ENCODE results near the gene CASP10.
A peak's percentile ranks its signal among the peaks of the same experiment; 100 is the strongest.
"Not testable (repeated sequence)": the region's sequence is repeated elsewhere in the genome, so short reads cannot be mapped to it uniquely, and the experiment has no call there.

Gene CASP10

DNA sequence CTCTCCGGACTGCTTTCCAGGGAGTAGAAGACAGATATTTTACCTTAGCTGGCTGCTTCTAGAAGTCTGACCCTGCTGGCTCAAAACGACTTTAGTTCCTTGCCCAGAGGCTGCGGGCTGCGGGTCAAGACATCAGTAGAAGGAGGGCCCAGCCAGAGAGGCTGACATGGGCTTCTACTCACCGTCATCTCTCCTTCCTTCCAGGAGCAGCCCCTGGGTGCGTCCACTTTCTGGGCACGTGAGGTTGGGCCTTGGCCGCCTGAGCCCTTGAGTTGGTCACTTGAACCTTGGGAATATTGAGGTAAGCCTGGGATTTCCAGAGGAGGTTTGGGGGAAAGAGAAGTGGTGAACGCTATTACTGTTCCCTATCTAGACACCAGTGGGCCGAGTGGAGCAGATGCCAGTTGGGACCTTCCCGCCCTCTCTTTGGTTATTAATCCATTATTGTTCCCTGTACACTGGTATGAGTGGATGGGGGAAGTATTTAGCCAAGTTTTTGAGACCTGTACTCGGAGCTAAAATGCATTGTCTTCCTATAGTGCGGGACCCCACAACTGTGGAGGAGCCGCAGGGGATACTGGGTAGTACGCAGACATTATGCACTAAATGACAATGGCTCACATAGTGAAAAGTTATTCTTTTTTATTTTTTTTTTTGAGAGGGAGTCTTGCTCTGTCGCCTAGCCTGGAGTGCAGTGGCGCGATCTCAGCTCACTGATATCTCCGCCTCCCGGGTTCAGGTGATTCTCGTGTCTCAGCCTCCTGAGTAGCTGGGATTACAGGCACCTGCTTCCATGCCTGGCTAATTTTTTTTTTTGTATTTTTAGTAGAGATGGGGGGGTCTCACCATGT is 51.1 kb downstream of the CASP10 start:
- ATAC-seq, result peak in 1 of 2 donors; percentile 4

DNA sequence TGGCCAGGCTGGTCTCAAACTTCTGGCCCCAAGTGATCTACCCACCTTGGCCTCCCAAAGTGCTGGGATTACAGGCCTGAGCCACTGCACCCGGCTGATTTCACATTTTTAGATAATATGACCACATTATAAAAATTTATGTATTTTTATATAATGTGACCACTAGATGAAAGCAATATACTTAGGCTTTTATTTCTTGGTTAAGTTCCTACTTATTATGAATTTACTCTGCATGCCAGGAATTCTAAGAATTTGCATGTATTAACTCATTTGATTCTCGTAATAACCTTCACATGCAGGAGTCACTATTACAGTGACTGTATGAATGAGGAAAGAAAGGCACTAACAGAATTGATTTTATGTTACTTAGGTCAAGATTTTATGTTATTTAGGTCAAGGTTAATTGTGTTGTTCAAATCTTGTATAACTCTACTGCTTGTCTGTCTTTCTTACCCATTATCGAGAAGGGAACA is 51.8 kb downstream of the CASP10 start:
- no peak for ATAC-seq

DNA sequence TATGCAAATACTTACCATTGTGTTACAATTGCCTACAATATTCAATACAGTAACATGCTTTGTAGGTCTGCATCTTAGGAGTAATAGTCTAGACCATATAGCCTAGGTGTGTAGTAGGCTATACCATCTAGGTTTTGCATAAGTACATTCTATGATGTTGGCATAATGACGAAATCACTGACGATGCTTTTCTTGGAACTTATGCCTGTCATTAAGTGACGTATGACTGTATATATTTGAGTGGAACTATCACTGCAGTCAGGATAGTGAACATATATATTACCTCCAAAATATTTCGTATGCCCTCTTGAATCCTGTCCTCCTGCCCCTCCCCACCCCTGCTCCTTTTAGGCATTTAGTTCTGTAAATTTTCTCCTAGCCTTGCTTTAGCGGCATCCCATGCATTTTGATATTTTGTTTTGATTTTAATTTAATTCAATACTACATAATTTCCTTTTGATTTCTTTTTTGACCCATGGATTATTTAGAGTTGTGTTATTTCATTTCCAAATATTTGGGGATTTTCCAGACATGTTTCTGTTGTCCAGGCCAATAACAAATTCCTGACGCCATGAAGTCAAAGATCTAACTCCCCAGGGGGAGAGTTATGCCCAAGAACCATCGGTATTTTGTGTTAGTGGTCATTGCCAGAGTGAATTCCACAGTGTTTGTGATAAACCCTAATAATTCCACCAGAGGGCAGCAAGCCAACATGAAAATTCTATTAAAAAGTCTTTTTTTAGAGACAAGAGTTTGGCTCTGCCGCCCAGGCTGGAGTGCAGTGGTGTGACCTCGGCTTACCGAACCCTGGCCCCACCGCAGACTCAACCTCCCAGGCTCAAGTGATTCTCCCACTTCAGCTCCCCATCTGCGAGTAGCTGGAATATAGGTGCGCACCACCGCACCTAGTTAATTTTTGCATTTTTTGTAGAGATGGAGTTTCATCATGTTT is 53.2 kb downstream of the CASP10 start:
- ATAC-seq, result peak; percentile 19 to 24

DNA sequence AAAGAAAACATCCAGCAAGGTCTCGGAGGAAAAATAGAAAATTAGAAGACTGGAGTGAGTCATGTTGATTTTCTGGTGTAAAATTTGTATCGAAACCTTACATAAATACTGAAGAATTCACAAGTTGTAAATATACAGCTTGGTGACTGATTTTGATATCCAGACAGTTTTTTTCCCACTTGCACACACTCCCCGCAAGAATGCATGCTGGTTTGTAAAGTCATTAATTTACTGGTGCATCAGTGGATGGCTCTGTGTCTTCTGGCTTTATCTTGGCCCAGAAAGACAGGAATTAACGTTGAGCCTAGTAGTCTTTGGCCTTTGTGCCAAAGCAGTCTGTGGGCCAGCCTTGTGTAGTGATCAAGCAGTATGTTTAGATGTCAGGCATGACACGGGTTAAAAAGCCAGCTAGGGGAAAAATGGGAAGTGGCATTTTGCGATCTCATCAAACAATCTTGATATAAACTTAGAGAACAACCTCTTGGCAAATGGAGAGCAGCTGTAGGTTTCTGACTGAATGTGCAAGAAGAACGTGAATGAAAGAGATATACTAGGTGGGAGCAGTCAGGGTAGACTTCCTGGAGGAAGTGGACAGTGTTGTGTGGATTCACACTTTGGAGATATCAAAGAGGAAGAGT is 54.7 kb downstream of the CASP10 start:
- no peak for ATAC-seq

DNA sequence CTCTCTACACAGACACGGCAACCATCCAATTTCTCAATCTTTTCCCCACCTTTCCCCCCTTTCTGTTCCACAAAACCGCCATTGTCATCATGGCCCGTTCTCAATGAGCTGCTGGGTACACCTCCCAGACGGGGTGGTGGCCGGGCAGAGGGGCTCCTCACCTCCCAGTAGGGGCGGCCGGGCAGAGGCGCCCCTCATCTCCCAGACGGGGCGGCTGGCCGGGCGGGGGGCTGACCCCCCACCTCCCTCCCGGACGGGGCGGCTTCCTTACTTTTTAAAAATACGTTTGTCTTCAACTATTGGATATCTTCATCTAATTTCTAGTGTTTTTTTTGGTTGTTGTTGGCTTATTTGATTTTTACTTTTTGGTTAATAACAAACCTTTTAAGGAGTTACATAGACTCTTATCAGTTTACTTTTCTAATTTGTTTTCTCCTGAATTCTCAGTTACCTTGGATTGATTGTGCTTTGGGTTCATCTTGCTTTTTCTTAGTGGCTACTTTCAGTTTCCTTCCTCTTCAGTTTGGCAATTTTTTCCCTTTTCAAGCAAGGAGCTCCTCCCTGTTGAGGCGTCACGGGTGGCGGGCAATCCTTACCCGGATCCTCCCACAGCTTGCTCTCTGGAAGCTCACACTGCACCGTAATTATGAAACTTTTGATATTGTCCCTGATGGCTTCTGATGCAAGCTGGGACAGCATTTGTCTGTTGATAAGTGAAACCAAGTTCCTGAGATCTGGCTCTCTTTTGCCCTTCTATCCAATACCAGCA is 56.4 kb downstream of the CASP10 start:
- ATAC-seq, result not testable (repeated sequence)

DNA sequence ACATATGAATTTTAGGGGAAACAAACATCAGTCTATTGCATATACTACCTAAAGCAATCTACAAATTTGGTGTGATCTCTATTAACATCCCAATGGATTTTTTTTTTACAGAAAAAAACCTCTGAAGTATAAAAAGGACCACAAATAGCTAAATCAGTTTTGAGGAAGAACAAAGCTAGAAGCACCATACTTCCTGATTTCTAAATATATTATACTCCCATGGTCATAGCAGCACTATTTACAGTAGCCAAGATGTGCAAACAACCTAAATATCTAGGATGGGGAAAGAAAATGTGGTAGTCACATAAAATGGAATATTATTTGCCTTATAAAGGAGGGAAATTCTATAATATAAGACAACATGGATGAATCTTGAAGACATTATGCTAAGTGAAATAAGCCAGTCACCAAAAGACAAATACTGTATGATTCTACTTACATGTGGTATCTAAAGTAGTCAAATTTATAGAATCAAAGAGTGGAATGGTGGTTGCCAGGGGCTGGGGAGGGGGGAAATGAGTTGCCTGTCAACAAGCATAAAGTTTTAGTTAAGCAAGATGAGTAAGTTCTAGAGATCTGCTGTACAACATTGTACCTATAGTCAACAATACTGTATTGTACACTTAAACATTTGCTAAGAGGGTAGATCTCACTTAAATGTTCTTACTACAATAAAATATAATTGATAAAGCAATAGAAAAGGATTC is 59.8 kb downstream of the CASP10 start:
- peak in 1 of 2 donors; percentile 51 for ATAC-seq

DNA sequence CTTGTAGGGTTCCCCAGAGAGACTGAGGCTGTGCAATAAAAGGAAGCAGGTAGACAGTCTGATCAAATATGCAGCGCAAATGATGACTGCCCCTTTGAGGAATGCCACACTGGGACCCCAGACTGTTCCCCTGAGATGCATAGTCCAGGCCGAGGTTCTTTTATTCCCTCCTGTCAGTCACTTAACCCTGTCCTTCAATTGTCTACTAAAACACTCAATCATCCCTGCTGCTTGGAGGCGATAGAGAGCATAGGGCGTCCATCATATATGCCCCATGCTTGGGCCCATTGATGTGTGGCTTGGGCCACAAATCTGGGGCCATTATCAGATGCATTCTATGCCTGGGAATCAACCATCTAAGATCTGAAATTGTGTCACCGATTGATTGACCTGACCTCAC is 61.9 kb downstream of the CASP10 start:
- ATAC-seq, result no peak

DNA sequence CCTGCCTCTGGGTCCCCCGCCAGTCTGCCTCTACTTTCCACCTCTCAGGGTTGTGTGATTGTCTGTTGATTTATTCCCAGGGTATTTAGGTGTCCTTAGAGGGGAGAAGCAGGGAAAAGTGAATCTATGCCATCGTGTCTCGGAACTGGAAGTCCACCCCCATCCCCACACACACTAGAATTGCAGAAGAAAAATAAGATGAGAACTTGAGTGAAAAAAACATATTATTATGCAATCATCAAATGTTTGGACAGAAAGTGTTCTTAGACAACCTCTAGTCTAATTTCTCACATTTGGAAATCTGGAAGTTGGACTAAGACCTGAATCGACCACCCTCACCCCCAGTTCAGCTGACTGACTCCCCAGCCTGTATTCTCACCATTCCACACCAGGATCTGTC is 63.3 kb downstream of the CASP10 start:
- ATAC-seq, result no peak

DNA sequence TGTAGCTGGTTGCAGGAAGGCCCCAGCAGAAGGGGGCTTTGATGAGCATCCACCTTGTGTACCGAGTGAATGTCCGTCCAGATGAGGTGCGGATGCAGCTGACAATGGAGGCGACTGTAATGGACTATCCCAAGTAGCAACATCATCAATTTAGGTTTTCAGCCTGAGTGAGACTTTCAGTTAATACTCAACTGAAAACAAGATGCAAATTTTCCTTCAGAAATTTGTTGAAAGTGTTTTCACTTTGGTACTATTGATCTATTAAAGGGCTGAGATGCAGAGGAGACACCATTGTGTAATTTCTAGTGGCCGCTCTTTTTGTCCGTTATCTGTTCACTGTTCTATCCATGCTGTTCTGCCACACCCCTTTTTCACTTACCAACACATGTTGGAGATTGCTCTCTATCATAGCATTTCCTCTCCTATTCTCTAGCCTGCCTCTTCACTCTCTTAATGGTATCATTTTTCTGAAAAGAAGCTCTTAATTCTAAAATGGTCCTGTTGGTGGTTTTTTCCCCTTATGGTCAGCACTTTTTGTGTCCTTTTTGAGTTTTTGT is 65.4 kb downstream of the CASP10 start:
- ATAC-seq, result no peak

DNA sequence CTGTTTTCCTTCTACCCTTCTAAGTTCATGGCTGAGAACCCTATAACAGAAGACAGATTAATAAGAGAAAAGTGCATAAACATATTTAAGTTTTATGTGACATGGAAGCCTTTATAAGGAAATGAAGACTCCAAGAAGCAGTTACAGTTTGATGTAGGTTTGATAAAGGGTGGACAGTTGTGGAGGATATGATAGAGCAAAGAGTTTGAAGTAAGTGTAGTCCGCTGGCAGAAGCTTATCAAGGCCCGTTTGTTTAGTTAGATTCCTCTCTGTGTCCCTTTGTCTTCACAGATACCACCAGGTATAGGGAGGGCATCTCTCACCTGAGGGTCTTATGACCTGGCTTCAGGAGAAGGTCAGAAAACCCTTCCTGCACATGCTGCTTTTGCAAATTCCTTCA is 66.9 kb downstream of the CASP10 start:
- ATAC-seq, result no peak

DNA sequence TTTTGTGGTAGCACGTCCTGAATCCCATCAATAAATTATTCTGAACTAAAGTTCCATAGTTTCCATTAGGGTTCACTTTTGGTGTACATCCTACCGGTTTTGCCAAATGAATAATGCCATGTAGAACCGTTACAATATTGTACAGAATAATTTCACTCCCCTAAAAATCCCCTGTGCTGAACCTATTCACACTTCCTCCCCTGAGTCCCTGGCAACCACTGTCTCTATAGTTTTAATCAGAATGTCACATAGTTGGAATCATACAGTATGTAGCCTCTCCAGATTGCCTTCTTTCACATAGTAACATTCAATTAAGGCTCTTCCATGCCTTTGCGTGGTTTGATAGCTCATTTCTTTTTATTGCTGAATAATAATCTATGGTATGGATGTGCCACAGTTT is 67.8 kb downstream of the CASP10 start:
- ATAC-seq, result no peak

DNA sequence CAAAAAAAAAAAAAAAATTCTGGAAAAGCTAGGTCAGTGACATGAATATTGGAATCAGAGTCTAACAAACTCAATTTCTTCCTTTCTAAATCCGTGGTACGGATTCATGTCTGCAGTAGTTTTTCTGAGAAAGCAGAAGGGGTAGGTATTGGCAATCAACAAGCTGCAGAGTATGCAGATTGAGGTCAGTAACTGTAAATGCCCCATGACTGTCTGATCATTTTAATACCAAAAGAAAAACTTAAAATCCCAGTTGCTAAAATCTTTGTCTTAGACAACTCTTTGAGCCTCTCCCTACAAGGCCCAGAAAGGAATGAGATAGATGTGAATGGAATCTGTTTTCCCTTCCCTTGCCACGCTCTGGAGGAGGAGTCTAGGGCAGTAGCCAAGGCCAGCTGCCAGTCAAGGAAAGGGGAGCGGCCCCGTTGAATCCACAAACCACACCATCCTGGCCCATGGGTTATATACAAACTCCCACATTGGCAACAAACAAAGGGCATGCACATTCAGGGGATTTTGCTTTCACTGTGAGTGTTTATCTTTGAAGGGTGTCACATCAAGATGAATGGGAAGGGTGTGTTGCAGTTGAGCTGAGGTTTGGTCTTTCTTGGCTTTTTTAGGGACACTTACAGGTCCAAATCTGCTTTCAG is 71.3 kb downstream of the CASP10 start:
- no peak for ATAC-seq

DNA sequence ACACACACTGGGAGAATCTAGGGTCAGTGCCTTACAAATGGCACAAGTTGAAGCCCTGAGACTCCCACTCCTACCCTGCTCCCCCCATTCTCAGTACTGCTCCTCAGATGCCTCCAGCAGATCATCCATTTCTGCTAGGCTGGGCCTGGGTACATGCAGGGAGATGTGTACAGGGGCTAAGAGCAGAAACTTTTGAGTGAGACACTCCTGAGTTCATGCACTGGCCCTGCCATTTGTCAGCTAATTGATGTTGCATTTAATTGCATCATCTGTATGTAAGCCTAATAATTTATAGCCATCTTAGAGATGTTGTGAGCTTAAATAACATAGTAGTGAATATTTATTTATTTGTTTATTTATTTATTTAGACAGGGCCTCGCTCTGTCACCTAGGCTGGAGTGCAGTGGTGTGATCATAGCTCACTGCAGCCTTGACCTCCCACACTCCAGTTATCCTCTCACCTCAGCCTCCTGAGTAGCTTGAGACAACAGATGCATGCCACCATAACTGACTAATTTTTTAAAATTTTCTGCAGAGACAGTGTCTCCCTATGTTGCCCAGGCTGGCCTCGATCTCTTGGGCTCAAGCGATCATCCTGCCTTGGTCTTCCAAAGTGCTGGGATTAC is 72.6 kb downstream of the CASP10 start:
- no peak for ATAC-seq

DNA sequence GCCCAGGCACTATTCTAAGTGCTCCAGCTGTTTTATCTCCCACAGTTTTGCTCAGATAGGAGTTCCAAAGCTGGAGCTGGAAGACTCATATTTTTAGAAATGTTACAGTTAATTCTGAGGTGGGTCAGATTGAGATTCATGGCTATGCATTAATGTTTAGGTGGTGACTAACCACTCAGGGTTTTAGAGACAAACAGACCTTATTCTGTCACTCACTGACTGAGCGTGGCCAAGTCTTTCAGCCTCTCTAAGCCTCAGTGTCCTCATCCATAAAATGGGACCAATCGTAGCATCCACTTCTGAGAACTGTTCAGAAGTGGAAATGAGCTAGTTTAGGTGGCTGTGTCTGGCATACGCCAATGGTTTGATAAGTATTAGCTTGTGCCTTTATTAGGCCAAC is 73.1 kb downstream of the CASP10 start:
- no peak for ATAC-seq

DNA sequence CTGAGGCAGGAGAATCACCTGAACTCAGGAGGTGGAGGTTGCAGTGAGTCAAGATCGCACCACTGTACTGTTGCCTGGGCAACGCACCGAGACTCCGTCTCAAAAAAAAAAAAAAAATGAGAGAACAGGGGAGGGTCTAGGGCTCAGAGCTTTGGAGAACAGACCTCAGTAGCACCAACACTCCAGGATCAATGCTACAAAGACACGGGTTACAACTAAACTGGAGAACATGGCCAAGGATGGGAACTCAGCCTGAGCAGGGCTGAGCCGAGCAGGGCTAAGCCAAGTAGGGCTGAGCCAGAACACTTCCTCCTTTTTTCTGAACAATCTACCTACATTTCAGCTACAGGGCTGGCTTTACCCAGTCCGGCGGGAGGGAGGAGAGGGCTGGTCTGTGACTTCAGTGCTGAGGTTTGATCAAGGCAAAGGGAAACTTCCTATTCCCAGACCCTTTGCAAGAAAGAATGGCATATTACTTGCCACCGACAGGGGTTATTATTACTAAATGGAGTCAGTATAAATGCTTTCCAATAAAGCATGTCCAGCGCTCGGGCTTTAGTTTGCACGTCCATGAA is 74.5 kb downstream of the CASP10 start:
- ATAC-seq, result peak; percentile 11 to 16

DNA sequence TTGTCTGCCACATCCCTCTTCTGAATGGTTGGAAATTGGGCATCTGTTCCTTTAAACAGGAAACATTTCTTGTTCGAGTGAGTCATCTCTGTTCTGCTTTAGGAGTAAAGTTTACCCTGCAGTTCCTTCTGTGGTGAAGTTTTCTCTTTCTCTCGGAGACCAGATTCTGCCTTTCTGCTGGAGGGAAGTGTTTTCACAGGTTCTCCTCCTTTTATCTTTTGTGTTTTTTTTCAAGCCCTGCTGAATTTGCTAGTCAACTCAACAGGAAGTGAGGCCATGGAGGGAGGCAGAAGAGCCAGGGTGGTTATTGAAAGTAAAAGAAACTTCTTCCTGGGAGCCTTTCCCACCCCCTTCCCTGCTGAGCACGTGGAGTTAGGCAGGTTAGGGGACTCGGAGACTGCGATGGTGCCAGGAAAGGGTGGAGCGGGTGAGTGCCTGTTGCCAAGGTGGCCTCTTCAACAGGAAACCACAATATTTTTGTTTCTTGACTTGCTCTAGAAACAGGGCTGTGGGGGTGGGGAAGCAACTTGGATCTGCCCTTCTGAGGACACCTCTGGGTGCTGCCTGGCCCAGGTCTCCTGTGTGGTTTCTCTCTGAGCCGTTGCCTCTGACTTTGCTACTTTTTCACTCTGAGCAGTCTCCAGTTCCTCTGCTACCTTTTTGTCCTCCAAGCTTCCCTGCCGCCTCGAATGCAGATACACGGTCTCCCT is 75.2 kb downstream of the CASP10 start:
- peak; percentile 52 to 53 for ATAC-seq

DNA sequence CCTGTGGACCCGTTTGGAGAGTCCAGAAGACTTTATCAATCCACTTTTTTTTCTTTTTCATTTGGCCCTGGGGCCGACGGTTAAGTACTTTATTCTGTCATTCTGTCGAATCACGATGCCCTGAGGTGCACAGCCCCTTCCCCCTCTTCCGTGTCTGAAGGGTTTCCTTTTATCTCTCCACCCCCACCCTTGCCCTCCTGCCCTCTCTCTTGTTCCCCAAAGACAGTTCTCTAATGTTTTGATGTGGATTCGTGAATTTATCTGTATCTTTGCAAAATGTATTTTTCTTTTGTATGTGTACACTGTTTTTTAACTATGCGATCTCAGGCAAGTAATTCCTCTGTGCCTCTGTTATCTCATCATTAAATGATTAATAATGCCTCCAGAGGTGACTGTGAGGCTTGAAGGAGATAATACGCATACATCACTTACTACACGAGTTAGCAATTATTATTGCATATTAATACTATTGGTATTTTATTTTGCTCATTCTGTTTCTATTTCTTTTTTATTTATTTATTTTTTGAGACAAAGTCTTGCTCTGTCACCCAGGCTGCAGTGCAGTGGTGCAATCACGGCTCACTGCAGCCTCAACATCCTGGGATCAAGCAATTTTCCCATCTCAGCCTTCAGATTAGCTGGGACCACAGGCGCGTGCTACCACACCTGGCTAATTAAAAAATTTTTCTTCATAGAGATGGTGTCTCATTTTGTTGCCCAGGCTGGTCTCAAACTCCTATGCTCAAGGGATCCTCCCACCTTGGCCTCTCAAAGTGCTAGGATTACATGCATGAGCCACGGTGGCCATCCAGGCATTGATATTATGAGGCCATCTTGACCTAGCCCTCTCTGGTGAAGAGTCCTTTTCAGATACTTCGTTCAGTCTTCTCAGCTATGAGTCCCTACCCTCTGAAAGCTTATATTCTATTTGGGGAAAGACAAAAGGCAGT is 76.0 kb downstream of the CASP10 start:
- peak in 1 of 2 donors; percentile 7 for ATAC-seq

DNA sequence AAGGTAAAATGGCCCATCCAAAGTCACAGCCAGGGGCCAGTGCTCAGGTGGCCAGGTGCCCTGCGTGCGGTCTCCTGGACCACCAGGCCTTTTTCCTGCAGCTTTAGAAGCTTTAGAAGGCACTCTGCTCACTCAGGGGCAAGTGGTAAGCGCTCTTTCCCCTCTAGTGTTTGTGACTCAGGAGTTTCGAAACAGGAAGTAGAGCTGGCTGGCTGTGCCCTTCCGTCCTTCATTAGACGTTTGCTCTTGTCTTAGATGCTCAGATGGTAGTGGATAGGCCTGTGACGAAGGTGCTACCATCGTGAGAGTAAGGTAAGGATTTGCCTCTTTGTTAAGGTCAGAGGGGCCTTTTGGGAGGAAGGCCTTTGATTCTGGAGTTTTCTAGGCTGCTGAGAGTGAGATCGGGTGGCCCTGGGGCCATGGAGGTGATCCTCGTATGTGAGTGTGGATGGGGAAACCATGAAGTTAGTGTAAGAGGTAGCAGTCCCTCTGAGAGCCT is 77.4 kb downstream of the CASP10 start, which contains the start of gene CASP8:
CASP8 (plus strand) TSS at position 235 of the 499 bp plus-strand sequence. CDS start 5,951 bp downstream, outside the sequence.
- peak; percentile 58 to 62 for ATAC-seq

Measured in activated CD4-positive, CD25-positive, alpha-beta regulatory T cell treated with anti-CD3 and anti-CD28 coated beads, Interleukin-2, amount 50 U/mL, for 24 hours (primary cell).